ENCODE data around the gene MRPL27.
"Not testable (repeated sequence)": the region's sequence is repeated elsewhere in the genome, so short reads cannot be mapped to it uniquely, and the experiment has no call there.

MRPL27 gene

GRCh38 chr17:50344731-50345365 is 28.1 kb downstream of the MRPL27 start:
- Histone ChIP-seq H3K27ac (ENCODE audit: low read depth, low read length) (no peak overlapping the region), H3K27me3 (ENCODE audit: insufficient read depth, low read length) (no peaks in the 10 kb centered on the region), H3K36me3 (ENCODE audit: insufficient read depth, low read length) (no peaks in the 10 kb centered on the region), H2AFZ (ENCODE audit: low read length, unreplicated experiment) (no peak overlapping the region), H3K79me2 (ENCODE audit: control insufficient read depth, insufficient read depth, low read length, unreplicated experiment) (peaks cover 32% of the 10 kb centered on the region), H3K4me3 (ENCODE audit: low read depth, low read length) (no peak overlapping the region), H3K4me1 (ENCODE audit: control insufficient read depth, insufficient read depth, low read length, unreplicated experiment) (peaks cover 19% of the 10 kb centered on the region)

- no peak overlapping the region for H2AFZ ChIP-seq (ENCODE audit: low read length, unreplicated experiment)
- no peak overlapping the region for H3K27ac ChIP-seq (ENCODE audit: low read depth, low read length)
- H3K79me2 ChIP-seq (ENCODE audit: control insufficient read depth, insufficient read depth, low read length, unreplicated experiment): no peaks in the 10 kb centered on the region
- no peaks in the 10 kb centered on the region for H3K4me1 ChIP-seq (ENCODE audit: control insufficient read depth, insufficient read depth, low read length, unreplicated experiment)
- no peak overlapping the region for H3K4me3 ChIP-seq (ENCODE audit: low read depth, low read length)
- H3K27me3 ChIP-seq (ENCODE audit: insufficient read depth, low read length): no peaks in the 10 kb centered on the region
- H3K36me3 ChIP-seq (ENCODE audit: insufficient read depth, low read length): no peaks in the 10 kb centered on the region
These were observed 33.6 kb downstream of the MRPL27 start for GRCh38 chr17:50339381-50339780.

GRCh38 chr17:50338645-50339044 is 34.3 kb downstream of the MRPL27 start:
- H2AFZ ChIP-seq (ENCODE audit: low read length, unreplicated experiment): no peak overlapping the region
- no peak overlapping the region for H3K27ac ChIP-seq (ENCODE audit: low read depth, low read length)
- H3K4me3 ChIP-seq (ENCODE audit: low read depth, low read length): no peak overlapping the region
- no peaks in the 10 kb centered on the region for H3K4me1 ChIP-seq (ENCODE audit: control insufficient read depth, insufficient read depth, low read length, unreplicated experiment)
- no peaks in the 10 kb centered on the region for H3K27me3 ChIP-seq (ENCODE audit: insufficient read depth, low read length)
- H3K36me3 ChIP-seq (ENCODE audit: insufficient read depth, low read length): no peaks in the 10 kb centered on the region
- no peaks in the 10 kb centered on the region for H3K79me2 ChIP-seq (ENCODE audit: control insufficient read depth, insufficient read depth, low read length, unreplicated experiment)

- Histone ChIP-seq H3K4me1 (ENCODE audit: control insufficient read depth, insufficient read depth, low read length, unreplicated experiment) (no peaks in the 10 kb centered on the region), H3K36me3 (ENCODE audit: insufficient read depth, low read length) (no peaks in the 10 kb centered on the region), H3K27ac (ENCODE audit: low read depth, low read length) (no peak overlapping the region), H3K4me3 (ENCODE audit: low read depth, low read length) (no peak overlapping the region), H2AFZ (ENCODE audit: low read length, unreplicated experiment) (no peak overlapping the region), H3K79me2 (ENCODE audit: control insufficient read depth, insufficient read depth, low read length, unreplicated experiment) (no peaks in the 10 kb centered on the region), H3K27me3 (ENCODE audit: insufficient read depth, low read length) (no peaks in the 10 kb centered on the region)
These were observed 35.0 kb downstream of the MRPL27 start for GRCh38 chr17:50337956-50338355.

- not testable (repeated sequence) for H3K4me3 ChIP-seq (ENCODE audit: low read depth, low read length); H3K27me3 ChIP-seq (ENCODE audit: insufficient read depth, low read length); H2AFZ ChIP-seq (ENCODE audit: low read length, unreplicated experiment); H3K36me3 ChIP-seq (ENCODE audit: insufficient read depth, low read length); H3K79me2 ChIP-seq (ENCODE audit: control insufficient read depth, insufficient read depth, low read length, unreplicated experiment); H3K27ac ChIP-seq (ENCODE audit: low read depth, low read length)
- peaks cover 22% of the 10 kb centered on the region for H3K4me1 ChIP-seq (ENCODE audit: control insufficient read depth, insufficient read depth, low read length, unreplicated experiment)
These were observed 39.5 kb downstream of the MRPL27 start for GRCh38 chr17:50333291-50334057.

GRCh38 chr17:50332196-50332595 is 40.8 kb downstream of the MRPL27 start:
- H2AFZ ChIP-seq (ENCODE audit: low read length, unreplicated experiment): no peak overlapping the region
- no peak overlapping the region for H3K4me3 ChIP-seq (ENCODE audit: low read depth, low read length)
- no peaks in the 10 kb centered on the region for H3K79me2 ChIP-seq (ENCODE audit: control insufficient read depth, insufficient read depth, low read length, unreplicated experiment)
- H3K27me3 ChIP-seq (ENCODE audit: insufficient read depth, low read length): no peaks in the 10 kb centered on the region
- peaks cover 22% of the 10 kb centered on the region for H3K4me1 ChIP-seq (ENCODE audit: control insufficient read depth, insufficient read depth, low read length, unreplicated experiment)
- H3K36me3 ChIP-seq (ENCODE audit: insufficient read depth, low read length): no peaks in the 10 kb centered on the region
- no peak overlapping the region for H3K27ac ChIP-seq (ENCODE audit: low read depth, low read length)

GRCh38 chr17:50331085-50331791 is 41.7 kb downstream of the MRPL27 start:
- H3K79me2 ChIP-seq (ENCODE audit: control insufficient read depth, insufficient read depth, low read length, unreplicated experiment): no peaks in the 10 kb centered on the region
- H2AFZ ChIP-seq (ENCODE audit: low read length, unreplicated experiment): no peak overlapping the region
- no peaks in the 10 kb centered on the region for H3K27me3 ChIP-seq (ENCODE audit: insufficient read depth, low read length)
- H3K4me1 ChIP-seq (ENCODE audit: control insufficient read depth, insufficient read depth, low read length, unreplicated experiment): peaks cover 22% of the 10 kb centered on the region
- no peaks in the 10 kb centered on the region for H3K36me3 ChIP-seq (ENCODE audit: insufficient read depth, low read length)
- H3K27ac ChIP-seq (ENCODE audit: low read depth, low read length): peak overlapping the region; percentile 59
- no peak overlapping the region for H3K4me3 ChIP-seq (ENCODE audit: low read depth, low read length)

- H3K4me3 ChIP-seq (ENCODE audit: low read depth, low read length): no peak overlapping the region
- no peaks in the 10 kb centered on the region for H3K79me2 ChIP-seq (ENCODE audit: control insufficient read depth, insufficient read depth, low read length, unreplicated experiment)
These were observed 42.7 kb downstream of the MRPL27 start for GRCh38 chr17:50330151-50330775.

GRCh38 chr17:50329716-50330115 is 43.3 kb downstream of the MRPL27 start:
- no peaks in the 10 kb centered on the region for H3K27me3 ChIP-seq (ENCODE audit: insufficient read depth, low read length)
- no peak overlapping the region for H3K4me3 ChIP-seq (ENCODE audit: low read depth, low read length)
- no peaks in the 10 kb centered on the region for H3K36me3 ChIP-seq (ENCODE audit: insufficient read depth, low read length)
- H3K27ac ChIP-seq (ENCODE audit: low read depth, low read length): no peak overlapping the region
- no peaks in the 10 kb centered on the region for H3K79me2 ChIP-seq (ENCODE audit: control insufficient read depth, insufficient read depth, low read length, unreplicated experiment)
- no peak overlapping the region for H2AFZ ChIP-seq (ENCODE audit: low read length, unreplicated experiment)
- peaks cover 22% of the 10 kb centered on the region for H3K4me1 ChIP-seq (ENCODE audit: control insufficient read depth, insufficient read depth, low read length, unreplicated experiment)

More at GRCh38 chr17:50330151-50330775, 42.7 kb downstream of the MRPL27 start:
- peaks cover 22% of the 10 kb centered on the region for H3K4me1 ChIP-seq (ENCODE audit: control insufficient read depth, insufficient read depth, low read length, unreplicated experiment)
- H2AFZ ChIP-seq (ENCODE audit: low read length, unreplicated experiment): no peak overlapping the region
- H3K27ac ChIP-seq (ENCODE audit: low read depth, low read length): no peak overlapping the region
- H3K27me3 ChIP-seq (ENCODE audit: insufficient read depth, low read length): no peaks in the 10 kb centered on the region
- no peaks in the 10 kb centered on the region for H3K36me3 ChIP-seq (ENCODE audit: insufficient read depth, low read length)

- Histone ChIP-seq H3K4me3 (ENCODE audit: low read depth, low read length) (no peak overlapping the region), H3K27ac (ENCODE audit: low read depth, low read length) (no peak overlapping the region), H3K4me1 (ENCODE audit: control insufficient read depth, insufficient read depth, low read length, unreplicated experiment) (peaks cover 22% of the 10 kb centered on the region), H3K36me3 (ENCODE audit: insufficient read depth, low read length) (no peaks in the 10 kb centered on the region), H3K27me3 (ENCODE audit: insufficient read depth, low read length) (no peaks in the 10 kb centered on the region), H2AFZ (ENCODE audit: low read length, unreplicated experiment) (no peak overlapping the region), H3K79me2 (ENCODE audit: control insufficient read depth, insufficient read depth, low read length, unreplicated experiment) (no peaks in the 10 kb centered on the region)
These were observed 44.3 kb downstream of the MRPL27 start for GRCh38 chr17:50328363-50329325.
